Hematopoietic multipotent progenitor cell treated with erythropoietin and hydrocortisone succinate and interleukin-3 and kit ligand, for 4 days (in vitro differentiated cells): Measurements from ENCODE around the gene PRKAR1A.

Experiments used
- DNase-seq: peaks from one replicate; pipeline ENCODE4 v3.0.0-alpha.2; 2015

Gene PRKAR1A

GRCh38 chr17:68544111-68544915, 32.1 kb downstream of the PRKAR1A start:
- DNase-seq = no peak

DNA sequence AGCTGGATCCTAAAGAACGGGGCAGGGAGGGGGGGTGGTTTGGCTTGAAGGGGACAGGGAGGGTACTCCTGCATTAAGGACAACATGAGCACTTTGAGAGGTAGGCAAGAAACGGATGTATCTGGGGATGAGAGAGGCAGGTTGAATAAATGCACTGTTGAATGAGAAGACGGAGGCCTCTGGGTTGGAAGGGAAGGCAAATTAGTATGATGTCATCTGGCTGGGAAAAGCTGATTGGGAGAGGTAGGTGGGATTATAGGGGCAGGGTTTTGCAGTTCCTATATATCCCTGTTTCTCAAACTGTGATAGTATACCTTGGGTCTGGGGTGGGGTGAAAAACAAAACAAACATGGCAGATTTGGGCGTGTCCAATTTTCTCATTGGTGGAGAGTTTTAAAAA, 44.3 kb downstream of the PRKAR1A start:
- no peak for DNase-seq

DNA sequence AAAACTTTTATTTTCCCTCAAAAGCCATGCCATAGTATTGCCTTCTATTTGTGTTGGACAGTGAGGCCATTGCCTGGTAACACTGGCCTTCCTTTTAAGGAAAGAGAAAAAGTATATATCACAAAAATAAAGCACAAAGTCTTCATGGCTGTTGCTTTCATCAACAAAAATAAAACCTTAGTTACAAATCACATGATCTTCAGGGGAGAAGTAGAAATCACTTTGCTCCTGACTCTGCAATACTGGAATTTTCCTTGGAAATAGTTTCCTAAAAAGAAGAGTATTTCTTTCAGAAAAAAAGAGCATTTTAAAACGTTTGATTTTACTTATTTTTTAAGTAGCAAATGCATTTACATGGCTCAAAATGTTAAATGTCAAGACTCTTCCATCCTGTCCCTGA, 47.1 kb downstream of the PRKAR1A start:
- DNase-seq = no peak

- no peak for DNase-seq
These were observed 48.9 kb downstream of the PRKAR1A start for GRCh38 chr17:68560966-68561720.

GRCh38 chr17:68562736-68563135, 50.5 kb downstream of the PRKAR1A start:
- no peak for DNase-seq

DNA sequence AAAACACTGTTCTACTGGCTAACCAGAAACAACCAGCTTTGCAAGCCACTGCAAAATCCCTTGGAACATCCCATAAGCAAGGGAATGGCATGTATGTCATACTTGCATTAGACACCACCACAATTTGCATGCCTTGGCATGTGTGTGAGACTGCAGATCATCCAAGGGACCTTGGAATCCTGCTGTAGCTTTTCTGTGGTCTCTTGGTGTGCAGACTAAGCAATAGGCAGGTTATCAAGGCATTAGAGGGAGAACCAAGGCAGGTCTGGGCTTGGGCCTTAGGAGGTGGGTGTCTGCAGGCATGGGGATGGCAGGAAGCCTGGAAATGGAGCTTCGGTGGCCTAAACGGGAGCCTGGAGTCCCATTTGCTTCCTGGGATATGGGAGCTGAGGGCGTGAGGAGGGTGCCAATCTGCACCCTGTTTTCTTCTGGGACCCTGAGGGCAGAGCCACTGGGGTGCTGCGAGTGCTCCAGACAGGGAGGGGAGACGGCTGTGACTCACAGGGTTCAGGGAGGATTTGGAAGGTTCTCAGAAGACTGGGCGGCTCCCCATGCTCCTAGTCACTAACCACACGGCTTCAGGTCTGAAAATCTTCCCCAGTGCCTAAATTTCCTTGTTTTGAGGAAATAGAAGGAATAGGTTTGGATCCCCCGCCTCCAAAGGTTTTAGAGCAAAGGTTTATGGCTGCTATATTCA, 52.3 kb downstream of the PRKAR1A start:
- no peak for DNase-seq

DNA sequence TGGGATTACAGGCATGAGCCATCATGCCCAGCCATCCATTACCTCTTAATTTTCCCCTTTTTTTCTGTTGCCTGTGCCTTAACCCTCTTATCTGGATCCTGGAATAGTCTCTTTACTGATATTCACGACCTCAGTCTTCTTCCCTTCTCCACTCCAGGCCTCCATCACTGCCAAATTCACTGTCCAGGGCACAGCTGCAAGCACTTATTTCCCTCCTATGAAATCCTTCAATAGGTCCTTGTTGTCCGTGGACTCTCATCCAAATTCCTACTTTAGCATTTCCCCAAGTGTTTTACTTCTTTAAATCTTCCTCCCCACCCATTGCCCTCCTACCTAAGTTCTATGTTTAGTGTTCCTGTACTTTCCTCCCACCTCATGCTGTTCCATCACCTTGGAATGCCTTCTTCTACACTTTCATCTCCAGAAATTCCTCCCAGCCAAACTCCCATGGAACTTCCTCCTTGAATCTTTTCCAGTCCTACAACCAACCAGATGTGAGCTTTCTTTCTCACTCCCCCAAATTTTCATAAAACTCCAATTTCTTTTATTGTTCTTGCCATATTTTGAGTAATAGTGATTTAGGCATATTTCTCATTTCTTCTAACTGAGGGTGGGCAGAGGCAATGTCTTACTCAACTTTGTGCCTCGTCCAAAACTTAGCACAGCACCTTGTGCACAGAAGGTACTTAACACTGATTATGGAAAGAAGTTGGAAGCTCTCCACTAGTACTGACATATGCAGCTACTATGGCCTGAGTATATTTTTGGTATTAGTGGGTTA, 53.6 kb downstream of the PRKAR1A start:
- DNase-seq = no peak

- DNase-seq = no peak
These were observed 54.2 kb downstream of the PRKAR1A start for GRCh38 chr17:68566442-68566738.

DNA sequence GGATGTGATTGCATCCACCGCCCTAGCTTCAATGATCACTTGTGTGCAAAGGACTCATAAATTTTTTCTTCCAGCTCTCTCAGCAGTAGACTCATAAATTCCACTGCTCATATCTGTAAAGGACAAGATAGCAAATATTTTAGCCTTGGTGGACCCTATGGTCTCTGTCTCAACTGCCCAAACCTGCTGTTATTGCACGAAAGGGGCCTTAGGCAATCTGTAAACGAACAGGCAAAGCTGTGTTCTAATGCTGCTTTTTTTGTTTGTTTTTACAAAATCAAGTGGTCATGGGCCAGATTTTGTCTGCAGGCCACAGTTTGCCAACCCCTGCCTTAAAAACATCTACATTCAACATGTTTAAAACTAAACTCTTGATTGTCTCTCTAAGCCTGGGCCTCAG, 54.8 kb downstream of the PRKAR1A start:
- DNase-seq = no peak

DNA sequence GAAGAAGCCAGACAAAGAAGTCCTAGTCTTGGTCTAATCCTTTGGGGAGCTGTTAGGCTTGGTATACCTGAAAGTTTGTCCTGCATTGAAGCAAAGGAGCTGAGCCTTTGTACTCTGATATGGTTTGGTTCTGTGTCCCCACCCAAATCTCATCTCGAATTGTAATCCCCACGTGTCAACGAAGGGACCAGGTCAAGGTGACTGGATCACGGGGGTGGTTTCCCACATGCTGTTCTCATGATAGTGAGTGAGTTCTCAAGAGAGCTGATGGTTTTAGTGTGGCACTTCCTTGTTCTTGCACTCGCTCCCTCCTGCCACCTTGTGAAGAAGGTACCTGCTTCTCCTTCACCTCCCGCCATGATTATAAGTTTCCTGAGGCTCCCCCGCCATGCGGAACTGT, 55.4 kb downstream of the PRKAR1A start:
- no peak for DNase-seq

DNA sequence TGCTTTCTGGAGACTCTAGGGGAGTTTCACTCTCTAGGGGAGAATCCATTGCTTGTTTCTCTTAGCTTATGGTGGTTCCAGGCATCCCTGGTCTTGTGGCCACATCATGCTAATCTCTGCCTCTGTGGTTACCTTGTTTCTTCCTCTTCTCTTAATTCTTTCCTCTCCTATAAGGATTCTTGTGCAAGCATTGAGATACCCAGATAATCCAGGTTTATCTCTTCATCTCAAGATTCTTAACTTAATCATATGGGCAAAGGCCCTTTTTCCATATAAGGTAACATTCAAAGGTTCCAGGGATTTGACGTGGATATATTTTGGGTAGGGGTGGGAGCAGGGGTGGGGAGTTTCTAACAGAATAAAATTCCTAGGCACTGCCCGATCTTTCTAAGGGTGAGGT, 56.4 kb downstream of the PRKAR1A start:
- DNase-seq = peak; percentile 22

GRCh38 chr17:68569346-68569745, 57.1 kb downstream of the PRKAR1A start:
- DNase-seq = no peak

- DNase-seq = no peak
These were observed 58.3 kb downstream of the PRKAR1A start for GRCh38 chr17:68570526-68570925.

- peak; percentile 40 for DNase-seq
These were observed 60.1 kb downstream of the PRKAR1A start for GRCh38 chr17:68572138-68572842.

GRCh38 chr17:68573338-68573737, 61.1 kb downstream of the PRKAR1A start:
- DNase-seq = no peak

DNA sequence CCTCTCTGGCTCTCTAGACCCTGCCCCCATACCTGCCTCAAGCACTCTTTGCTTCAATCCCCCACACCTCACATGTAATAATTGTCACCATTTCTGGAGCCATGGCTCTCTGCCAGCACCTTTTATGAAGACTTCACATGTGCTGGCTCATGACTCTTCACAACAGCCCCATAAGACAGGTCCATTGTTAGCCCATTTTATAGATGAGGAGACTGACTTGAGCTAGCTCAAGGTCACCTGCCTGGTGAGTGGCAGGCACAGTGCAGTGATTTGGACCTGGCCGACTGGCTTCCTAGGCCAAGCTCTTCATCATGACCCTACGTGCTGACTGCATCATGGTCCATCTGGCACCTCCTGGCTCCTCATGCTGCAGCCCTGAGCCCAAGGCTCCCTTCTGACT, 63.9 kb downstream of the PRKAR1A start:
- DNase-seq = no peak

DNA sequence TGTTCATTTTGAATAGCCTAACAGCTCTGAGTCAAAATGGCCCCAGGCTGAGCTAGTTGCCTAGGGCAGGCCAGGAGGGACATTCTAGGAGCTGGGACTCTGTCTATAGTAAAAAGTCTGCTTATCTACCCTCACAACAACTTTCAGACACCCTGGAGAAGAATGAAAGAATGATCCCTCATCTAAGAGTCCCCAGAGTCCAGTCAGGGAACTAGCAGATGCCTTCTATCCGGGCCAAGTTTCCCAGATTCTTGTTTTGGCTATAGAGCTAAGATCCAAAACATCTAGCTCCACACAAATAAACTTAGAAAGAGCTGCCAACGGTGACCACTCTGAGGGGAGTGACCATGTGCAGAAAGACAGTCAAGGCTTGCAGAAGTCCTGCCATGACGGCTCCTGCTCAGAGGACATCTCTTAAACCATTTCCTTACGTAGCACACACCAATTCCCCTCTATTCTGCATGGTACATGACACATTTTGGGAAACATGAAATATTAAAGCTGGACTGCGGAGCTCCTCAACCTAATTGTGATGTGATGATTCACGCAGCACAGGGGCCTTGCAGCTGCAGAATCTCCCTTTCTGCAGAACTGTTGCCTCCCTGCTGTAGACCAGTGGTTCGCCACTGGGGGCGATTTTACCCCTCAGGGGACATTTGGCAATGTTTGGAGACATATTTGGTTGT, 64.7 kb downstream of the PRKAR1A start:
- no peak for DNase-seq

DNA sequence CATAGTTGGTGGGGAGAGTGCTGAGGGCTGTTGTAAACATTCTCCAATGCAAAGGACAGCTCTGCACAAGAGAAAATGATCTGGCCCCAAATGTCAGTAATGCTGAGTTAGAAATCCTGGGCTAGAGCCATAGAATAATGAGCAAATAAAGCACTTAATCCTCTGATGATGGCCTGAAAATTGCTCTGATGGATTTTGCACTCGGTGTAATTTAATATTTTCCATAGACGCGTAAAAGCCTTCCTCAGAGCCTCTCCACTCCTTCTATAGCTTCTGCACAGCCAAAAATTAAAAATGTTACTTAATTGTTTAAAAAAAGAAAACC, 65.2 kb downstream of the PRKAR1A start:
- no peak for DNase-seq

DNA sequence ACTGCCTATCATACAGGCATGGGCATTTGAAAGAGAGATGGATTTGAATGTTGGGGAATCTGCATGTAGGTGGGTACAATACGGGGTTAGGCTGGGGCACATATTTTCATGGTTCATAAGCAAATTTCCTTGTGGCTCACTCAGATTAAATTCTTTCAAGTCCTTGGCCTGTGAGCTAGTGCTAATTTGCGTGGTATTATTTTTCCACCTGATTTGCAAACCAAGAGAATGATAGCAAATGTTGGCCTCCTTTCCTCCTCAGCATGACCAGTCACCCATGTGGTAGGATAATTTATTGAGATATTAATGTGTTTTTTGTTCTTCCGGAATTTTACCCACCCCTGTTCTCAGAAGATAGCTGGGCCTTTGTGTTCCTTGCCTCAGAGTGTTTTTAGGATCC, 66.0 kb downstream of the PRKAR1A start:
- no peak for DNase-seq

DNA sequence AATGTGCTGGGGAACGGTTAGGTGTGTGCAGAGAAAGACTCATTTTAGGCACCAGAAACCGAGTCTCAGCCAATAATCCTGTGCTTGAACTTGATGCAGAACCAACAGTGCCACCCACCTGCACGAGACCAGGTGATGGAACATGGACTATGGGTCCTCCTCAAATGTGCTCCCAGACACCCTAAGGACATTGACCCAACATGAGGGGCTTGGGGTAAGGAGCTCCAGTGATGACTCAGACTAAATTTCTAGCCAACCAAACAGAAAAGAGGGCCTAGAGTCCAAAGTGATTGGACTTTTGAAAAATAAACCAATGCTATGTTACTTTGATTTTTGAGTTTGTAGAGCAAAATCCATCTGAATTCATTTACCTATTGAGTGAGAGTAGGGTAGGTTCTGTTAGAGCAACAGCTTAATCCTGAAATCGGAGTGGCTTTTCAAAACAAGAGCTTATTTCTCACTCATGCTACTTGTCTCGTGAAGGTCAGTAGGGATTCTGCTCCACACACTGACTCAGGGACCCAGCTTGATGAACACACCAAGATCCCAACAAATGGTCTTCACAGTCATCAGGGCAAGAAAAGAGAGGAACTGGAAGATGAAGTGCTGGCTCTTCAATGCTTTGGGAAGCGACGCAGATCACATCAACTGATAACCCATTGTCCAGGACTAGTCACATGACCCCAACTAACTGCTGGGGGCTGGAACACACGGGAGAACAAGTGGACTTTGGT, 67.1 kb downstream of the PRKAR1A start:
- DNase-seq = no peak

DNA sequence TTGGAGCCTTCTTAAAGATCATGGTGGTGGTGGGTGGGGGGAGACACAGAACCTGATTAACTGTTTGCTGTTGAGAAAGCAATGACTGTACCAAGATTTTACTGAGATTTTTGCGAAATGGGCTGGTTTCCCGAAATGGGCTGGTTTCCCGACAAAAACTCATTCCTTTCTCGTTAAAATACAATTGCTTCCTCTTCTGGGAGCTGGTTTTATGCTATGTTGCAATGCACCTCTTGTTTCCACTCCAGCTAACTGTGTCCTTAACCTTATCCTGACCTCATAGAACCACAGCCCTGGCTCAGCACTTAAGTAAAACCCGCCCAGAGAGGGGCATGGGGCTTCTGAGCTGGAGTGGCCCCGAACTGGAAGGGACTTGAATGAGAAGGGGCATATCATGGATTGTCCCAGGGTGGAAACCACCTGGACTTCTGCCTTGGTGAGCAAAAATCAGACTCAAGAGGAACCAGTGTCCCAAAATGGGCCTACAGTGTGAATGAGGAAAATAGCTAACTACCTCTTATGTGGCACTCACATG, 68.1 kb downstream of the PRKAR1A start:
- no peak for DNase-seq
